ENCODE measurements around the gene COL27A1. TPM values are rescaled to one million over a fixed set of nuclear protein-coding genes. Genes with fewer than 3 reads are reported as not detected.

Gene COL27A1
- total RNA-seq, 1 experiment from 2014 or later, result 12.0 TPM

GRCh38 chr9:114124666-114125475 lies 30.5 kb upstream of the COL27A1 start:
- no TSS peak for BruUV-seq (replicated peaks)
- Histone ChIP-seq H3K4me3 (replicated peaks in 1 of 2; ENCODE audit: low read depth in 1 of 2, low read length in 2 of 2) (no peak overlapping the region), H3K4me1 (ENCODE audit: control insufficient read depth in 1 of 2, insufficient read depth in 2 of 2, low read length in 2 of 2) (no peaks in the 10 kb centered on the region), H3K4me2 (ENCODE audit: low read length) (no peak overlapping the region), H4K20me1 (ENCODE audit: insufficient read depth) (no peaks in the 10 kb centered on the region), H3K79me2 (ENCODE audit: insufficient read depth, low read length) (no peaks in the 10 kb centered on the region), H3K27ac (ENCODE audit: low read depth, low read length) (no peak overlapping the region), H3K9me3 (ENCODE audit: control insufficient read depth in 1 of 2, insufficient read depth in 1 of 2, low read depth in 1 of 2, low read length in 2 of 2) (peaks cover 0 to 7% of the 10 kb centered on the region in 2 experiments; a peak in 1 of 4 replicates), H2AFZ (ENCODE audit: low read depth, low read length, poor library complexity, severe bottlenecking) (no peak overlapping the region), H3K36me3 (ENCODE audit: control insufficient read depth in 1 of 2, insufficient read depth in 2 of 2, low read length in 2 of 2) (no peaks in the 10 kb centered on the region), H3K9ac (ENCODE audit: low read length) (no peak overlapping the region), H3K27me3 (ENCODE audit: insufficient read depth, low read length) (peaks cover 3% of the 10 kb centered on the region; the same call in 1 of the 2 replicates), H3K9me2 (ENCODE audit: insufficient read depth) (no peaks in the 10 kb centered on the region)
- intact Hi-C loops (cut with micrococcal nuclease), result no loop called here
- ChIA-PET POLR2A (no interaction called here), RAD21 (ENCODE audit: low non-redundant PET in 1 of 2, low total read pairs in 2 of 2, uncharacterized antibody in 2 of 2, unreplicated experiment in 2 of 2) (no interaction called here), CTCF (no interaction called here)
- DNase-seq (ENCODE audit: low read depth, low spot score) (no peak), ATAC-seq (no peak)
- no peak for TF ChIP-seq JUND (IDR thresholded peaks at IDR 0.05)
- TF ChIP-seq RAD21 (IDR thresholded peaks at IDR 0.05; ENCODE audit: low read depth), result no peak
- TF ChIP-seq, protein P1, sequence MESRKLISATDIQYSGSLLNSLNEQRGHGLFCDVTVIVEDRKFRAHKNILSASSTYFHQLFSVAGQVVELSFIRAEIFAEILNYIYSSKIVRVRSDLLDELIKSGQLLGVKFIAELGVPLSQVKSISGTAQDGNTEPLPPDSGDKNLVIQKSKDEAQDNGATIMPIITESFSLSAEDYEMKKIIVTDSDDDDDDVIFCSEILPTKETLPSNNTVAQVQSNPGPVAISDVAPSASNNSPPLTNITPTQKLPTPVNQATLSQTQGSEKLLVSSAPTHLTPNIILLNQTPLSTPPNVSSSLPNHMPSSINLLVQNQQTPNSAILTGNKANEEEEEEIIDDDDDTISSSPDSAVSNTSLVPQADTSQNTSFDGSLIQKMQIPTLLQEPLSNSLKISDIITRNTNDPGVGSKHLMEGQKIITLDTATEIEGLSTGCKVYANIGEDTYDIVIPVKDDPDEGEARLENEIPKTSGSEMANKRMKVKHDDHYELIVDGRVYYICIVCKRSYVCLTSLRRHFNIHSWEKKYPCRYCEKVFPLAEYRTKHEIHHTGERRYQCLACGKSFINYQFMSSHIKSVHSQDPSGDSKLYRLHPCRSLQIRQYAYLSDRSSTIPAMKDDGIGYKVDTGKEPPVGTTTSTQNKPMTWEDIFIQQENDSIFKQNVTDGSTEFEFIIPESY (IDR thresholded peaks at IDR 0.05; ENCODE audit: extremely low read depth, insufficient replicate concordance, low read length), result no peak
- TF ChIP-seq ZNF274 (IDR thresholded peaks at IDR 0.05; ENCODE audit: low read depth, low read length), result no peak
- TF ChIP-seq SIN3A (IDR thresholded peaks at IDR 0.05; ENCODE audit: low read depth), result no peak
- no peak for TF ChIP-seq SRF (IDR thresholded peaks at IDR 0.05; ENCODE audit: low read depth)
- no peak for TF ChIP-seq CBX3 (IDR thresholded peaks at IDR 0.05; ENCODE audit: low read depth)
- no peak for TF ChIP-seq EZH2 (IDR thresholded peaks at IDR 0.05)
- TF ChIP-seq, protein P2, sequence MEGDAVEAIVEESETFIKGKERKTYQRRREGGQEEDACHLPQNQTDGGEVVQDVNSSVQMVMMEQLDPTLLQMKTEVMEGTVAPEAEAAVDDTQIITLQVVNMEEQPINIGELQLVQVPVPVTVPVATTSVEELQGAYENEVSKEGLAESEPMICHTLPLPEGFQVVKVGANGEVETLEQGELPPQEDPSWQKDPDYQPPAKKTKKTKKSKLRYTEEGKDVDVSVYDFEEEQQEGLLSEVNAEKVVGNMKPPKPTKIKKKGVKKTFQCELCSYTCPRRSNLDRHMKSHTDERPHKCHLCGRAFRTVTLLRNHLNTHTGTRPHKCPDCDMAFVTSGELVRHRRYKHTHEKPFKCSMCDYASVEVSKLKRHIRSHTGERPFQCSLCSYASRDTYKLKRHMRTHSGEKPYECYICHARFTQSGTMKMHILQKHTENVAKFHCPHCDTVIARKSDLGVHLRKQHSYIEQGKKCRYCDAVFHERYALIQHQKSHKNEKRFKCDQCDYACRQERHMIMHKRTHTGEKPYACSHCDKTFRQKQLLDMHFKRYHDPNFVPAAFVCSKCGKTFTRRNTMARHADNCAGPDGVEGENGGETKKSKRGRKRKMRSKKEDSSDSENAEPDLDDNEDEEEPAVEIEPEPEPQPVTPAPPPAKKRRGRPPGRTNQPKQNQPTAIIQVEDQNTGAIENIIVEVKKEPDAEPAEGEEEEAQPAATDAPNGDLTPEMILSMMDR (IDR thresholded peaks at IDR 0.05 in 2 of 3, conservative IDR thresholded peaks at IDR 0.05 in 1 of 3; ENCODE audit: borderline replicate concordance in 1 of 3, insufficient read depth in 1 of 3, low read depth in 2 of 3, low read length in 2 of 3), result no peak
- no peak for TF ChIP-seq FOSL1 (IDR thresholded peaks at IDR 0.05; ENCODE audit: low read depth)

All from HCT116 (cell line).